ENCODE measurements around the gene DNAJC7. TPM values are rescaled to one million over a fixed set of nuclear protein-coding genes. Genes with fewer than 3 reads are reported as not detected.

DNAJC7 gene
- total RNA-seq, 1 experiment from 2014 or later = 130 TPM

DNA sequence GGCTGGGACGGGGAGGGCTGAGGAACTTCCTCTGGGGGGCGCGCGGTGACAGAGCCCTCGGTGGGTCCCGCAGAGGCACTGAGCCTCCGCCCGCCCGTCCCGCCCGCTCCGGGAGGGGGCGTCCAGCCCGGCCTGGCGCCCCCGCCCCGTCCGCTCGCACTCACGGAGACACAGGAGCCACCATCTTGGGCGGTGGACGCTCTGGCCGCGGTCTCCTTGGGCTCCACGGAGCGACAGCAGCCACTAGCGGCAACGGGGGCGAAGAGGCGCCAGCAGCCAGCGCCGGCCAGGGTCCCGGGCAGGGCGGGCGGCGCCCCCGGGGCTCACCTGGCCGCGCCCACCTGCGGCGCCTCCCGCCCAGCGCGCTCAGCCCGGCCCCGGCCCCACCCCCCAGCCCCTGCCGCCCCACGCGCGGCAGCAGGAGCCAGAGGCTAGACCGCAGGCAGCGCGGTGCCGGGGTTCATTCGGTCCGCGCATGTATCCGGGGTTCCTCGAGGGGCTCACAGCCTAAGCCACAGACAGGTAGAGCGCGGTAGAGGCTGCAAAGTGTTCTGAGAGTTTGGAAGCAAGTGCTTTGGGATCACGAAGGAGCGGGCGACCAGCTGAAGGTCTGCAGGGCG lies 33.3 kb upstream of the DNAJC7 start, which contains the start of gene C17orf113:
TSS of gene C17orf113 (minus strand) at position 209 of the 620 bp plus-strand sequence. CDS start 7,225 bp downstream, outside the sequence.
- peaks cover 13% of the 10 kb centered on the region for H3K4me1 Mint-ChIP-seq (ENCODE audit: insufficient read depth, unreplicated experiment)
- CTCF ChIA-PET = interaction anchor here (0.6 to 1.2 kb wide), 2 partner anchors 17 to 468 kb away, joined by 3 to 5 read pairs; no protein-coding TSS in a partner anchor
- BruUV-seq (replicated peaks) = no TSS peak
- POLR2A ChIA-PET = interaction anchor here (1.0 to 1.1 kb wide), 2 partner anchors 30 to 33 kb away, joined by 3 read pairs; partner anchors contain the start of gene NKIRAS2
- TF ChIP-seq, protein P1, sequence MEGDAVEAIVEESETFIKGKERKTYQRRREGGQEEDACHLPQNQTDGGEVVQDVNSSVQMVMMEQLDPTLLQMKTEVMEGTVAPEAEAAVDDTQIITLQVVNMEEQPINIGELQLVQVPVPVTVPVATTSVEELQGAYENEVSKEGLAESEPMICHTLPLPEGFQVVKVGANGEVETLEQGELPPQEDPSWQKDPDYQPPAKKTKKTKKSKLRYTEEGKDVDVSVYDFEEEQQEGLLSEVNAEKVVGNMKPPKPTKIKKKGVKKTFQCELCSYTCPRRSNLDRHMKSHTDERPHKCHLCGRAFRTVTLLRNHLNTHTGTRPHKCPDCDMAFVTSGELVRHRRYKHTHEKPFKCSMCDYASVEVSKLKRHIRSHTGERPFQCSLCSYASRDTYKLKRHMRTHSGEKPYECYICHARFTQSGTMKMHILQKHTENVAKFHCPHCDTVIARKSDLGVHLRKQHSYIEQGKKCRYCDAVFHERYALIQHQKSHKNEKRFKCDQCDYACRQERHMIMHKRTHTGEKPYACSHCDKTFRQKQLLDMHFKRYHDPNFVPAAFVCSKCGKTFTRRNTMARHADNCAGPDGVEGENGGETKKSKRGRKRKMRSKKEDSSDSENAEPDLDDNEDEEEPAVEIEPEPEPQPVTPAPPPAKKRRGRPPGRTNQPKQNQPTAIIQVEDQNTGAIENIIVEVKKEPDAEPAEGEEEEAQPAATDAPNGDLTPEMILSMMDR (IDR thresholded peaks at IDR 0.05; ENCODE audit: unreplicated experiment) = peak; percentile 26
- intact Hi-C loops (cut with micrococcal nuclease) = no loop called here
- peak within 1 kb of the TSS; percentile 64 for H3K4me3 Mint-ChIP-seq (ENCODE audit: unreplicated experiment)
- no peaks in the 10 kb centered on the region for H3K36me3 Mint-ChIP-seq (ENCODE audit: insufficient read depth, unreplicated experiment)
- H3K27ac Mint-ChIP-seq (ENCODE audit: low read depth, unreplicated experiment) = no peak within 1 kb of the TSS
- no peaks in the 10 kb centered on the region for H3K9me3 Mint-ChIP-seq (ENCODE audit: unreplicated experiment)
- no peak for DNase-seq (ENCODE audit: unreplicated experiment)
- peaks cover 49% of the 10 kb centered on the region for H3K27me3 Mint-ChIP-seq (ENCODE audit: insufficient read depth, unreplicated experiment)

DNA sequence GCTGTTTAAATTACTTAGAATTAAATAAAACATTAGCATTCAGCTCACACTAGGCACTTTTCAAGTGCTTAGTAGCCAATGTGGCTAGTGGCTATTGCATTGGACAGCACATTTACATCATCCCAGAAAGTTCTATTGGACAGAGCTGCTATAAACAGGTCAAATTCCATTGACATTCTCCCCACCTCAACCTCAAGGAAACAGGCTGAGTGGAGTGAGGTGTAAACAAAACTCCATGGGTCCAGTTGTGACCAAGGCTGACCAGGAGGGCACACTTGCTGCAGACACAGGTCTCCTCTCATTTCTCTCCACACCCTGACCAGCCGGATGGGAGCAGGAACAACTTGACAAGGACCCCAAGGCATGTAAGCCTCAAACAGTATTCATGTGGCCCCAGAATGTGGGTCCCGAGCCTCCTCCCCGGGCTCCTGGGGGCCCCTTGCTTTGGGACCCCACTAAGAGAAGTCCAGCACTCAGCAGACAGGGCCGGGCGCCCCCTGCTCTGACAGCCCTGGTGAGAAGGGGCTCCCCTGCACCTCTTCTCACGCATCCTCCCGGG lies 32.7 kb upstream of the DNAJC7 start:
- Mint-ChIP-seq H3K36me3 (ENCODE audit: insufficient read depth, unreplicated experiment) (no peaks in the 10 kb centered on the region), H3K4me1 (ENCODE audit: insufficient read depth, unreplicated experiment) (peaks cover 13% of the 10 kb centered on the region), H3K4me3 (ENCODE audit: unreplicated experiment) (peak overlapping the region; percentile 64), H3K9me3 (ENCODE audit: unreplicated experiment) (no peaks in the 10 kb centered on the region), H3K27me3 (ENCODE audit: insufficient read depth, unreplicated experiment) (peaks cover 43% of the 10 kb centered on the region), H3K27ac (ENCODE audit: low read depth, unreplicated experiment) (no peak overlapping the region)
- DNase-seq (ENCODE audit: unreplicated experiment) = no peak
- ChIA-PET POLR2A (interaction anchor here (0.6 to 1.1 kb wide), 5 partner anchors 30 to 1384 kb away, joined by 3 to 4 read pairs (median 3); partner anchors contain the start of gene NKIRAS2), CTCF (interaction anchor here (0.8 to 0.9 kb wide), 2 partner anchors 26 to 87 kb away, joined by 4 read pairs; no protein-coding TSS in a partner anchor)
- intact Hi-C loops (cut with micrococcal nuclease) = no loop called here
- BruUV-seq (replicated peaks) = no TSS peak
- TF ChIP-seq, protein P1 (IDR thresholded peaks at IDR 0.05; ENCODE audit: unreplicated experiment) = no peak

DNA sequence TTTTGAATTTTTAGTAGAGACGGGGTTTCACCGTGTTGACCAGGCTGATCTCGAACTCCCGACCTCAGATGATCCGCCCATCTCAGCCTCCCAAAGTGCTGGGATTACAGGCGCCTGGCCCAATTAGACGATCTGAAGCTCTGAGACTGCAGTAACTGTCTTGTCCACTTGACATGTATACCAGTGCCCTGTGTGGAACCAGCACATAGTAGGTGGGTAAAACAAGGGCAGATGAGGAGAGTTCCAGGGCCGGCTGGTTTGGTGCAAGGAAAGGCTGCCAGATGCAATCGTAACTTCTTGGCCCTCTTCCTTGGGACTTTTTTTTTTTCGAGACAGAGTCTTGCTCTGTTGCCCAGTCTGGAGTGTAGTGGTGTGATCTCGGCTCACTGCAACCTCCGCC lies 30.1 kb upstream of the DNAJC7 start:
- ChIA-PET CTCF (no interaction called here), POLR2A (no interaction called here)
- H3K27me3 Mint-ChIP-seq (ENCODE audit: insufficient read depth, unreplicated experiment) = peaks cover 17% of the 10 kb centered on the region
- H3K4me1 Mint-ChIP-seq (ENCODE audit: insufficient read depth, unreplicated experiment) = peaks cover 13% of the 10 kb centered on the region
- TF ChIP-seq, protein P1 (IDR thresholded peaks at IDR 0.05; ENCODE audit: unreplicated experiment) = no peak
- intact Hi-C loops (cut with micrococcal nuclease) = no loop called here
- no TSS peak for BruUV-seq (replicated peaks)
- DNase-seq (ENCODE audit: unreplicated experiment) = no peak
- H3K27ac Mint-ChIP-seq (ENCODE audit: low read depth, unreplicated experiment) = no peak overlapping the region
- H3K9me3 Mint-ChIP-seq (ENCODE audit: unreplicated experiment) = no peaks in the 10 kb centered on the region
- H3K4me3 Mint-ChIP-seq (ENCODE audit: unreplicated experiment) = no peak overlapping the region
- no peaks in the 10 kb centered on the region for H3K36me3 Mint-ChIP-seq (ENCODE audit: insufficient read depth, unreplicated experiment)

DNA sequence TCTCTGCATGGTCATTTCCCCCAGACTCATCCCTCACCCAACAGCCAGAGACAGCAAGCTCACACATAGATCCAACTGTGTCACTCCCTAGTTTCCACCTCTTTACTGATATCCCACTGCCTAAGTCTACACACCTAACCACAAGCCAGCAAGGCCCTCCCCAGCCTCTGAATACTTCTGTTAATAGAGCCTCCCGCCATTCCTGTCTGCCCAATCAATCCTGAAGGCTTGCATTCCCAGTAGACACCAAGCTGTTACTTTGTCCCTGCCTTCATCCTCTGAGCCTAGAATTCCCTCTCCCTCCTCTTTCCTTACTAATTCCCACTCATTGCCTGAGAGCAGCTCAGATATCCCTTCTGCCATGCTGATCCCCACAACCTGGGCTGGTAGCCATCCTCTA lies 28.5 kb upstream of the DNAJC7 start:
- CTCF ChIA-PET = interaction anchor here (0.7 to 1.3 kb wide), 3 partner anchors 20 to 26 kb away, joined by 3 to 6 read pairs (median 3); partner anchors contain the start of gene NKIRAS2
- no peak overlapping the region for H3K27ac Mint-ChIP-seq (ENCODE audit: low read depth, unreplicated experiment)

More for the DNA sequence above, 28.5 kb upstream of the DNAJC7 start:
- TF ChIP-seq, protein P1 (IDR thresholded peaks at IDR 0.05; ENCODE audit: unreplicated experiment) = no peak
- no peaks in the 10 kb centered on the region for H3K9me3 Mint-ChIP-seq (ENCODE audit: unreplicated experiment)
- H3K4me3 Mint-ChIP-seq (ENCODE audit: unreplicated experiment) = no peak overlapping the region
- peaks cover under 1% of the 10 kb centered on the region for H3K4me1 Mint-ChIP-seq (ENCODE audit: insufficient read depth, unreplicated experiment)
- intact Hi-C loops (cut with micrococcal nuclease) = no loop called here
- POLR2A ChIA-PET = no interaction called here
- peaks cover 16% of the 10 kb centered on the region for H3K27me3 Mint-ChIP-seq (ENCODE audit: insufficient read depth, unreplicated experiment)
- no TSS peak for BruUV-seq (replicated peaks)
- no peak for DNase-seq (ENCODE audit: unreplicated experiment)
- H3K36me3 Mint-ChIP-seq (ENCODE audit: insufficient read depth, unreplicated experiment) = no peaks in the 10 kb centered on the region
